NCI-H524 treated with DMSO at 0.1 percent for 48 hours (cell line): Measurements from ENCODE around the gene OSBPL6.
A peak's percentile ranks its signal among the peaks of the same experiment; 100 is the strongest.
"Not testable (repeated sequence)": the region's sequence is repeated elsewhere in the genome, so short reads cannot be mapped to it uniquely, and the experiment has no call there.

ENCODE experiments used
- DNase-seq: peaks from one replicate; lab custom pipeline; 2025; lab: John Stamatoyannopoulos, UW

The OSBPL6 gene

DNA sequence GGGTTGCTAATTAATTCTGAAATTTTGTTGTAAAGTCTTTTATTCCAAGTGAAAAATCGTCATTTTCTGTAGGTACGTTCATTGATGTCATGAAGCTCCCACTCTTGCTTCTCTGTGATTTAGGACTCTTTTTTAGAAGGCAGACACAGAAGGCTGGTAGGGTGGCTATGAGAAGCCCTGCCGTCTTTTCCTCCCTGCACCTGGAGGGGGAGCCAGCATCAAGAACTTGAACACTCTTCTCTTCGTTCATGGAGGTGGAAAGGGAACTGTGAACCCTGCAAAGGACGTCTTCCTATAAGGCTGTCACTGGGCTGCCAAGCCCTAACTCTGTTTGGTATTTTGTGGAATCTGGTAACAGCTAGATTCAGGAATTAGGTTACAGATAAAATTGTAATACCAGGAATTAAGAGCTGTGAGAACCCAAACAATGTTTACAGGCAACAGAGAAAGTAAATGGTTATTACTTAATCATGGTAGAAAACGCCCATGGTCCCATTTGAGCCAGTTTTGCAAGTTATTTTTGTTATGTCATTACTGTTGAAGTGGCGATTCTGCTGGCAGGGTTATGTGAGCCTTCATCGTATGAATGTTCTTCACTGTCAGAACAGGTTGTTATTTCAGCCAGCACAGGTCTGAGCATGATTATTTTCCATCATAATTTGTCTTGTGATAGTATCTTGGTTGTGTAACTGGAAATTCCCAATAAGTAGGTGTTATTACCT, 112.2 kb downstream of the OSBPL6 start:
- peak; percentile 14 for DNase-seq

GRCh38 chr2:178307650-178308049, 113.3 kb downstream of the OSBPL6 start:
- DNase-seq: no peak

DNA sequence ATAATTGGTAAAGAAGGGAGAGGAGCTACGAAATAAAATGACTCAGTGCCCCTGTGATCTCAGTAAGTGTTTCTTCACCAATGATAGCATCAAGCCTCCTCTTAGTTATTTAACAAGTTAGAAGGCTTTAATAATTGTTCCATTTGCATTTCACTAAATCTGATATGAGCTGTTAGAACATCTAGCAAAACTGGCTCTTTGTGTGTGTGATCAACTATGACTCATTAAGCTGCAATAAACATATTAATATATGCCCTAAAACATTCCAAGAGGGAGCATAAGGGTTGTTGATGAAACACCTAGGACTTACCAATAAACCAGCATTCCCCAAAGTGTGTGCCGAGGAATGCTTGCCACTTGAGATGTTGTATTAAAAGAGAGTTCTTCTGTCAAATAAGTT, 115.2 kb downstream of the OSBPL6 start:
- no peak for DNase-seq

DNA sequence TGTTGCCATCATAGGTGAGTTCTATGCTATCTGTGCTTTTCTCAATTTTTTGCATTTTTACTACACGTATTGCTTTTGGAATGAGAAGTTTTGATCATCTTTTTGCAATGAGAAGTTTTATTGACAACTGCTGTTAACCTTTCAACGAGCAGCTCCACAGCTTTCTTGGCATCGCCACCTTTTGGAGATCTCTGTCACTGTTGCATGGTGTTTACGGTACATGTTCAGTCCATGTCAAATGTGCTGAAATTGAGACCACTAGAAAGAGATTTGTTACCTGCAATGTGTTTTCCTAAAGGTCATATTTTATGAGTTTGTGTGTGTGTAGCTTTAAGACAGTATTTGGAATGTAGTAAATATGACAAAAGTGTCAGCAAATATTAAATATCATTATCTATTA, 120.8 kb downstream of the OSBPL6 start:
- no peak for DNase-seq

DNA sequence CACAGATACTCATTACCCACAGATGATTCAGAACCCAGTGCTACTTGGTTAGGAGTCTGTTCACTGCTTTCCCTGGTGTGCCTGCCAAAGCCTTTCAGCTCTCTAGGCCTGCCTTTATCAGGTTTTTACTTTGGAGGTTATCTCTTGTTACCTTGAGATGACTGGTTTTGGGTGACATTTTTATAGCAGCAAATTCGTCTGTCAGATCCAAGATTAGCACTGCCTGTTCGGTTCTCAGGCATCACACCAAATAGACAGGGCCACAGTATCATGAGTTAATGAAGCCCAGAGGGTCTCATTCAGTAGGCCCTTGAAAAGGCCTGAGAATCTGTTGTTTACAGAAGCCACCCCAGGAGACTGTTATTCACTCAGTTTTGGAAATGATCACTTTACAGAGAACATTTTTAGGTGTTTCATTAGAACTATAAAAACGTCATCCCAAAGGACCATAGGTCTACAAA, 121.2 kb downstream of the OSBPL6 start:
- DNase-seq: no peak

- DNase-seq: no peak
These were observed 123.5 kb downstream of the OSBPL6 start for GRCh38 chr2:178317811-178318210.

DNA sequence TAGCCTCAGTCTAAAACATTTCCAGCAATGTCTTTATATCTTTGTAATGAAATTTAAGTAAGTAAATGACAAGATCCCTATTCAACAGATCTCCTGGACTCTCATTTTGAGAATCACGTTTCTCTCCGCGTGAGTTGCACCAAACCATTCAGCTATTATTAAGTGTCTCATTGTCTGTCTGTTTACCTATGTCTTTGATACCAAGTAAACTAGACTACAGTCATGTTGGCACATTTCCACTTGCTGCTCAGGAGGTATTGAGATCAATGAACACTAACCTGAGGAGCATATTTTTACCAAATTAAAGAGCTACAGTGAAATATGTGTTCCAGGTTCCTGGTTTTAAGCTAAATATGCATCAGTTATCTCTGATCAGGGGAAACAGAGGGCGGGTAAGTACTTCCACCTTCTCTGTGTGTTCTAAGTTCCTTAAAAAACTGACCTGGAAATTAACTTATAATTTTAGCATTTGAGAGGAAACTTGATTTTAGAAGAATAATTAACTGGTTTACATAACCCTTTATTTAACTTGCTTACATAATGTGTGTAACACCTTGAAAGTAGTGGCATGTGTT, 125.8 kb downstream of the OSBPL6 start:
- no peak for DNase-seq

GRCh38 chr2:178322068-178322467, 127.8 kb downstream of the OSBPL6 start:
- no peak for DNase-seq

DNA sequence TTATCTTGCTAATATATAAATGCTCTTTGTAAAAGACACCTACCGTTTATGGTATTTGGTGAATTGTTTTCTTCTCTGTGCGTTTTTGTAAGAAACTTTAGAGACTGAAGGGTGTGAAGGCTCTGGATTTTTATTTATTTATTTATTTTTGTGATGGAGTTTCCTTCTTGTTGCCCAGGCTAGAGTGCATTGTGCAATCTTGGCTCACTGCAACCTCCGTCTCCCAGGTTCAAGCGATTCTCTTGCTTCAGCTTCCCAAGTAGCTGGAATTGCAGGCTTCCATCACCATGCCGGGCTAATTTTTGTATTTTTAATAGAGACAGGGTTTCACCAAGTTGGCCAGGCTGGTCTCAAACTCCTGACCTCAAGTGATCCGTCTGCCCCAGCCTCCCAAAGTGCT, 129.0 kb downstream of the OSBPL6 start:
- not testable (repeated sequence) for DNase-seq

DNA sequence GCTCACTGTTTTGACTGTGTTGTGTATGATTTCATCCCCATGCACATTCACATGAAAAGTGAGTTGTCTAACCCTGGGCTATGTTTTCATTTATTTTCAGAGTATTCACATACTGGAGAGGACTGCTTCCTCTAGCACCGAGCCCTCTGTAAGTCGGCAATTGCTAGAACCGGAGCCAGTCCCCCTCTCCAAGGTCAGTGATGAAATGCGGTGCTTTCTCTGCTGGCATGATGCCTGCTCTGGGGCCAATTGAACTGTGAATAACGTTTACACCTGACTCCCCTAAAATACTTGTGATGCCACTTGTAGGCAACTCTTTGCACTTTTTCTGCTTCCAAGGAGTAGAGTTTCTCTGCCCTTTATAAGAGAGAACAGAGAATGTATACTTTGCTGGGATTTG, 129.8 kb downstream of the OSBPL6 start:
- no peak for DNase-seq

DNA sequence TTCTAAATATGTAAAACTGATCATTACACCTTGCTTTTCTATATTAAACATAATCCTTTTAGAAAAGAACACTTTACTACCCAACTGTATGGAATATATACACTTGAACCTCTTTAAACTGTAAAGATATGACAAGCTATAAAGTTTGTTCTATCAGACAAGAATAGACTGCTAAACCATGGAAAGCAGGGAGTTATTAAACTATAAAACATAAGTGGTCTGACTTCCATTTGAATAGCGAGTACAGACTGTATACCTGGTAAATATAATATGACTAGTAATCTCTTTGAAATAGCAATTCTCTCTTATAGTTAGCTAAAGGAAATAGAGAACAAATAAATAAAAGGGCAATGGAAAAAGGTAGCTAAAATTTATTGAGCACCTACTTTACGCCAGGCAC, 131.0 kb downstream of the OSBPL6 start:
- no peak for DNase-seq

DNA sequence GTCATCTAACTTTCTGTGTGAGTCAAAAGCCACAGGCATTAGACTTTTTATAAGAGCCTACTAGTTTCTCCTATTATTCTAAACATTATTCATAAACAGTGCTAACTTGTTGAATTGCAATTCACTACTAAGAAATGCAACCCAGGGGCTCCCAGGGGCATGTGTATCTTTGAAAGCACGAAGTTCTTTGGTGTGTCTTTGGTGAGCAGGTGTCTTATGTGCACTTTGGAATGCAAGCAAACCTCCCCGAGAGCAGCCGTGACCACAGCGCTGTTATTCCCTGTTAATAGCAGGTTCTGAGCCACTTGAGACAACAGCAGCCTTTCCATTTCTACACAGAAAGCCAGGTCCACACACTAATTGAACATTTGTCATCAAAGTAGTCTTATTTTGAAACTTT, 133.2 kb downstream of the OSBPL6 start:
- no peak for DNase-seq

DNA sequence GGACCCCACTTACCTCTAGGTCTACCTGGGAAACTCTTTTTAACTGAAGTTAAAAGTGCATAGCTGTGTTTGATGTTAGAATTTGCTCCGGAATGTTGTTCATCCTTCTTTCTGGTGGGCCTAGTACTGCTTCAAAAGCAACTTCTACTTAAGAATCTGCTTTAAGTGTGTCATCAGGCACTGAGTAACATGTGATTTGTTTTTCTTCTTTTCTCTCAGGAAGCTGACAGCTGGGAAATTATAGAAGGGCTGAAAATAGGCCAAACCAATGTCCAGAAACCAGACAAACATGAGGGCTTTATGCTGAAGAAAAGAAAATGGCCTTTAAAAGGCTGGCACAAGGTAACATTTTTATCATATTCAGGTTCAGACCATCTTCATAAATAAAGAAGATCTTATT, 133.7 kb downstream of the OSBPL6 start:
- DNase-seq: no peak

DNA sequence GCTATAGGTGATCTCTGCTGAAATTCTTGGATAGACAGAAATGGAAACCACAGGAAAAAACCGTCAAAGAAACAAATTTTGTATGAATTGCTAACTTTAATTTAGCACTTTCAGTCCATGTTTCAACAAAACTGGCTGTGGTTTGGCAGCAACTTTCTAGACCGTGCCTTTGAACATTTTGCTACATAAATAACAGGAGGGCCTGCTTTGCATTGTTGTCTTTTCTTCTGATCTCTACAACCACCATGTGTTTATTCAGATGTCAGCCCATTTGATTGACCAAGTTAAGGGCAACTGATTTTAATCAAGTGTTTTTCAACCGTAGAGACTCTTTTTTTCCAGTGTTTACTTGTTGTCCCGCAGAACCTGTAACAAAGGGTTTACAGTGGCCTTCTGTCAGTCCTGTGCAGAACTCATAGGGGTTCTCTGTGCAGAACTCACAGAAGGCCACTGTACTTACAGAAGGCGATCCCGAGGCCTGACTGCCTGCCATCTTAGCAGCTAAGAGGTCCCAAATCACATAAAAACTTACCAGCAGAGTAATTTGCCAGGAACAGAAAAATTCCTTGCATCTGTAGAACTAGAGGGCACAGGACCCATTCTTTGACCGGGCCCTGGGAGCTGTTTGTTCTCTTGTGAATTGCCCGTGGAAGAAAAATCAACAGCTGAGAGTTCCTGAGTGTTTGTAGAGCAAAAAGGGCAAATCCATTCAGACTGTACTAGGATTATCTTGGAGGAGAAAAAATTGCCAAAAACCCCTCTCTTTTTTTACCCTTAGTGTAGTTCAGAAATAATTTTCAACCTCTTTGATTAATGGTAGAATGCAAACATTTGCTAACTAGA, 136.1 kb downstream of the OSBPL6 start:
- no peak for DNase-seq

DNA sequence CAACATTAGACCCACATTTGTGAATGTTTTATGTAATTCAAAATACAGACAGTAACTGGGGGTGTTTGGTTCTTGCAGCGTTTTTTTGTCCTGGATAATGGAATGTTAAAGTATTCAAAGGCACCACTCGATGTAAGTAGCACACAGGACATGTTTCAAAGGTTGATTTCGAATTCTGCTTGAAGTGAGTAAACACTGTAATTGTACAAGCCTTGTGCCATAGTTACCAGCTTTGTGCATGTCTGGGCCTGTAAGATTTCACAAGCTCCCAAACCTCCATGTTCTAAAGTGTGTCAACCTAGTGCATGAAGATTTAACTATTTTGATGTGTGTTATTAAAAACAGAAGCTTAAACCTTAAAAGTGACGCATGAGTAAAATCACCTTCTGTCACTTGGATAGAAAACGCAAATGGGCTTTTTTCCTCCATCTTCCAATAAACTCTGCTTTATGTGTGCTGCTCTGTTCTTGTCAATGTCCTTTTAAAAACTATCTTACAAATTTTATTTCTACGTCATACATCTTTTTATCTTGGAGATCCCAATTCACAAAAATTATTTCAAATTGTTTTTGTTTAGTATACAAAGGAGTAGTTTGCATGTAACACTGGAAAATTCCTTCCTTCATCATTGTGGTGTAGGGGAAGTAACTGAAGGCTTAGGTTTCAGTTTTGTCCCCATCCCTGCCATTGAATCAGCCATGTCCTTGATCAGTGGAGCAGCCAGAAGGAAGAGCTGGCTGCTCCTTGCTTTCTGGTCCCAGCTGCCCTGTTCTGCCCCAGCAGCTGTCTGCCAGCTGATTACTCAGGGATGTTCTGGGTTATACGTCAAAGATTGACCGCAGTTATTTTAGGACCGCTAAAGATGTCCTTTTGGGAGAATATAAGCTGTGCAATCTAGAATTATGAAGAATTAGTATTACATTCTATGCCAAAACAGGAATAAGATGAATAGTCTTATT, 137.4 kb downstream of the OSBPL6 start:
- no peak for DNase-seq

DNA sequence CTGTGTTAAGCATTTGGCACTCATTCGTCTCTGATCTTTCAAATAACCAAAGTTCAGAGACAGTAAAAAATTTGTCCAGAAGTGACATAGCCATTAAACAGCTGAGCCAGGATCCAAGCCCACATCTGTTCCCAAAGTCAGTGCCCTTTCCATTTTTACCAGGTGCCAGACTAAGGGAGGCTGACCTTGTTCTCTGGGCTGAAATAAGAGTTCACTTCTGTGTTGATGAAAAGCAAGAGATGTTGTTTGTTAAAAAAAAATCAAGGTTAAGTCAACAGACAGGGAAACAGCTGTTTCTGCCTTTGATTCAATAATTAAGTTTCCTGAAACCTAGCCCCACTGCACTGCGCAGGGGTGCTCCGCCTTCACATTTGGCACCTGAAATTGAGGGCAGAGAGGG, 139.5 kb downstream of the OSBPL6 start:
- DNase-seq: no peak

GRCh38 chr2:178335230-178335629, 140.9 kb downstream of the OSBPL6 start:
- no peak for DNase-seq

- DNase-seq: no peak
These were observed 149.8 kb downstream of the OSBPL6 start for GRCh38 chr2:178344121-178344520.

DNA sequence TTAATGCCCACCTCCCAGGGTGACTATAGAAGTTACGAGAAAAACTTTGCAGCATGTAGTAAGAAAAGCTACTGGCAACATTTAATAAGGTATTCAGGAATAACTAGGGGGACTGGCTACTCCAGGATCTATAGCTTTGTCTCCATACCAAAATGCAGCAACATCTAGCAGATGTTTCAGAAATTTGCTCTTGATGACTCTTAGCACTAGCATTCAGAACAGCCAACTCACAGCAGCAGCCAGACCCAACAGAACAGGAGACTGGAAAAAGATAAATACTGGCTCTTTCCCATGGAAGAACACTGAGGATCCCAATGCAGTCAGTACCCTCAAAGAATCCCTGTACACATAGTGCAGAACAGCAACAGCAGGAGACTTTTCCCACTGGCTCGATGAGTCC, 151.6 kb downstream of the OSBPL6 start:
- no peak for DNase-seq

- no peak for DNase-seq
These were observed 155.7 kb downstream of the OSBPL6 start for GRCh38 chr2:178350051-178350450.

GRCh38 chr2:178357704-178358103, 163.4 kb downstream of the OSBPL6 start:
- DNase-seq: not testable (repeated sequence)
